ENCODE data around the gene PDCD2. TPM values are rescaled to one million over a fixed set of nuclear protein-coding genes. Genes with fewer than 3 reads are reported as not detected.

PDCD2 gene
- total RNA-seq, 1 donor from 2014 or later: 69.4 TPM

DNA sequence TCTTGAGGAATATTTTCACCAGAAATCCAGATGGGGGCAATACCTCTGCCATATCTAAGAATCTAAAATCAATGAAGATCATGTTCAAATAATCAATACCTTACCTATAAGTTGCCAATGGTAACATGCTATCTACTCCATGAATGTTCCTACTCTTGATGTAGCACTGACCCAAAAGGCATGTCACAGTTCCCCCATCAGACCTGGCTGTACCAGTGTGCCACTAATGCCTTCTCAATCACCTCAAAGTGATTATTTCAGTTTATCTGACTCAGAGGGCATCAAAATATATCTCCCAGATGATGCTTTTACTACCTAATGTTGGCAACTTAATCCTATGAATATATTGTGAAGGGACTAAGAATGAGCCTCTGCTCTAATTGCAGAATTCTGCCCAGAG is 5.5 kb downstream of the PDCD2 start:
- no peaks in the 10 kb centered on the region for H3K9me3 Mint-ChIP-seq (ENCODE audit: unreplicated experiment)

DNA sequence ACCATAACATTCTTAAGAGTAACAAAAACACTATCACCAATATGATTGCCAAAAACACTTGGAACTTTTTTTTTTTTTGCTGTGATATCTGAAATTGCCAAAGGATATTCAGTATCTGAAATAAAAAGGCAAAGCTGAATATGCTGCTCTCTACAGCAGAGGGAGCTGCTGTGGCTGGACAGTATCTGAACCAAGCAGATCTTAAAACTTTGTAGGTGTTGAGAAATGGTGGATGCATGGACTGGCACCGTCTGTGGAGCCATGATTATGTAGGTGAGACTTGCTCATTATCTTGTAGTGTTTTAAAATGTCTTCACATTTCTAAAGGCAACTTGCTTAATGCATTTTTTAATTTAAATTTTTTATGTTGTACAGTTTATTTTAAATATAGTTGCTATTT is 9.2 kb downstream of the PDCD2 start:
- no peak for DNase-seq (ENCODE audit: low spot score)
- H3K4me1 Mint-ChIP-seq (ENCODE audit: unreplicated experiment): peaks cover 21% of the 10 kb centered on the region
- H3K27me3 Mint-ChIP-seq (ENCODE audit: unreplicated experiment): no peaks in the 10 kb centered on the region
- no peaks in the 10 kb centered on the region for H3K9me3 Mint-ChIP-seq (ENCODE audit: unreplicated experiment)
- peaks cover 2% of the 10 kb centered on the region for H3K36me3 Mint-ChIP-seq (ENCODE audit: low read depth, unreplicated experiment)
- TF ChIP-seq, protein P1, sequence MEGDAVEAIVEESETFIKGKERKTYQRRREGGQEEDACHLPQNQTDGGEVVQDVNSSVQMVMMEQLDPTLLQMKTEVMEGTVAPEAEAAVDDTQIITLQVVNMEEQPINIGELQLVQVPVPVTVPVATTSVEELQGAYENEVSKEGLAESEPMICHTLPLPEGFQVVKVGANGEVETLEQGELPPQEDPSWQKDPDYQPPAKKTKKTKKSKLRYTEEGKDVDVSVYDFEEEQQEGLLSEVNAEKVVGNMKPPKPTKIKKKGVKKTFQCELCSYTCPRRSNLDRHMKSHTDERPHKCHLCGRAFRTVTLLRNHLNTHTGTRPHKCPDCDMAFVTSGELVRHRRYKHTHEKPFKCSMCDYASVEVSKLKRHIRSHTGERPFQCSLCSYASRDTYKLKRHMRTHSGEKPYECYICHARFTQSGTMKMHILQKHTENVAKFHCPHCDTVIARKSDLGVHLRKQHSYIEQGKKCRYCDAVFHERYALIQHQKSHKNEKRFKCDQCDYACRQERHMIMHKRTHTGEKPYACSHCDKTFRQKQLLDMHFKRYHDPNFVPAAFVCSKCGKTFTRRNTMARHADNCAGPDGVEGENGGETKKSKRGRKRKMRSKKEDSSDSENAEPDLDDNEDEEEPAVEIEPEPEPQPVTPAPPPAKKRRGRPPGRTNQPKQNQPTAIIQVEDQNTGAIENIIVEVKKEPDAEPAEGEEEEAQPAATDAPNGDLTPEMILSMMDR (IDR thresholded peaks at IDR 0.05; ENCODE audit: unreplicated experiment): no peak
- no peak overlapping the region for H3K27ac Mint-ChIP-seq (ENCODE audit: unreplicated experiment)
- no peak overlapping the region for H3K4me3 Mint-ChIP-seq (ENCODE audit: unreplicated experiment)

More for the DNA sequence above, 5.5 kb downstream of the PDCD2 start:
- DNase-seq (ENCODE audit: low spot score): no peak
- no peak overlapping the region for H3K4me3 Mint-ChIP-seq (ENCODE audit: unreplicated experiment)
- H3K36me3 Mint-ChIP-seq (ENCODE audit: low read depth, unreplicated experiment): peaks cover 17% of the 10 kb centered on the region
- TF ChIP-seq, protein P1 (IDR thresholded peaks at IDR 0.05; ENCODE audit: unreplicated experiment): no peak
- peaks cover 2% of the 10 kb centered on the region for H3K27me3 Mint-ChIP-seq (ENCODE audit: unreplicated experiment)
- peak overlapping the region; percentile 55 for H3K27ac Mint-ChIP-seq (ENCODE audit: unreplicated experiment)
- H3K4me1 Mint-ChIP-seq (ENCODE audit: unreplicated experiment): peaks cover 22% of the 10 kb centered on the region

DNA sequence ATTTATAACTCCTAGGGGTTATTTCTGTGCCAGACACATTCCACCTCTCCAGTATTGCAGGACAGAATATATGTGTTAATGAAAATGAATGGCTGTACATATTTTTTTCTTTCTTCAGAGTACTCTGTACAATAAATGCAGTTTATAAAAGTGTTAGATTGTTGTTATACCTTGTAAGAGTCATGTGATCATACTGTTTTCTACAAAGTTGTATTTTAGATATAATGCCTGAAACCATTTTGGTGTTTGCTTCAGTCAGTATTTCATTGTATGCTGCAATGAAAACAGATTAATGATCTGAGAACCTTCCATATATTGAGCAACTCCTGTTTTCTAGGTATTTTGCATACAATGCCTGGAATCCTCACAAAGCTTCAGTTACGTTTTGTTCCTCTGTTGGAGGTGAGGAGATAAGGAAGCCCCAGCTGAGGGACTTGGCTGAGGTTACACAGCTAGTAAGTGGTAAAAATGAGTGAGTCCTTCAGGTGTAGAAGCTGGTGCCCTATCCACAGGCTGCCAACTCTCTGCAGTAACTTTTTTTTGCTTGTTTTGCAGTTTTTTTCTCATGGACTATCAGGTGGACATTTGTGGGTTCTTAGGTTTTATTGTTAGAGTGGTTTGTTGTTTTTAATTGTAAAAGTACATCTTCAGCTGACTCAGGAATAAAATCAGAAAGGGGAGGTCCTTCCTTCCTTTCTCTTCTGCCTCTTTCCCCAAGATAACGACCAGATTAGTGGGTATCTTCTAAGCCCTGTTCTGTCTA is 11.6 kb downstream of the PDCD2 start:
- TF ChIP-seq, protein P1 (IDR thresholded peaks at IDR 0.05; ENCODE audit: unreplicated experiment): no peak
- Mint-ChIP-seq H3K9me3 (ENCODE audit: unreplicated experiment) (no peaks in the 10 kb centered on the region), H3K27ac (ENCODE audit: unreplicated experiment) (peak overlapping the region; percentile 64), H3K4me3 (ENCODE audit: unreplicated experiment) (peak overlapping the region; percentile 3), H3K36me3 (ENCODE audit: low read depth, unreplicated experiment) (peaks cover 8% of the 10 kb centered on the region), H3K4me1 (ENCODE audit: unreplicated experiment) (peaks cover 13% of the 10 kb centered on the region), H3K27me3 (ENCODE audit: unreplicated experiment) (no peaks in the 10 kb centered on the region)
- DNase-seq (ENCODE audit: low spot score): no peak

DNA sequence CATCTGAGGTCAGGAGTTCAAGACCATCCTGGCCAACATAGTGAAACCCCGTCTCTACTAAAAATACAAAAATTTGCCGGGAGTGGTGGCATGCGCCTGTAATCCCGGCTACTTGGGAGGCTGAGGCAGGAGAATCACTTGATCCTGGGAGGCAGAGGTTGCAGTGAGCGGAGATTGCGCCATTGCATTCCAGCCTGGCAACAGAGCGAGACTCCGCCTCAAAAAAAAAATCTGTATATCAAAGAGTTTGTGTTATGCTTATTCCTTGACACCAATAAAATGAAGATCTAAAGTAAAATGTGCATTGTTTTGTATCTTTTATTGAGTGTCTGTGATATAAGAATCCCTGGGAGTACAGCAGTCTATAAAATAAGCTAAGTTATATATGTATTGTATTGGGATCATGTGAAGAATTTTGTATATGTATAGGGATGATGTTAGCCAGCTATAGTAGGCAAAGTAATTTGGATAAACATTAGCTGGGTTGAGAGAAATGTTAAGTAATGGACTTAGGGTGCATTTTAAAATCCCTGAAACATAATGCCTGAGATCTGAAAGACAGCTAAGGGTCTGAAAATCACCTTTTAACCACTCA is 19.4 kb downstream of the PDCD2 start:
- no peak for DNase-seq (ENCODE audit: low spot score)
- Mint-ChIP-seq H3K36me3 (ENCODE audit: low read depth, unreplicated experiment) (peaks cover 26% of the 10 kb centered on the region), H3K9me3 (ENCODE audit: unreplicated experiment) (no peaks in the 10 kb centered on the region)

More for the DNA sequence above, 19.4 kb downstream of the PDCD2 start:
- Mint-ChIP-seq H3K27ac (ENCODE audit: unreplicated experiment) (no peak overlapping the region), H3K27me3 (ENCODE audit: unreplicated experiment) (no peaks in the 10 kb centered on the region), H3K4me1 (ENCODE audit: unreplicated experiment) (no peaks in the 10 kb centered on the region), H3K4me3 (ENCODE audit: unreplicated experiment) (no peak overlapping the region)
- TF ChIP-seq, protein P1 (IDR thresholded peaks at IDR 0.05; ENCODE audit: unreplicated experiment): no peak
